Stimulated activated CD4-positive, alpha-beta T cell treated with anti-CD3 and anti-CD28 coated beads, Interleukin-1b, Interleukin-23, amount 100 ng/mL, for 48 hours (primary cell): ENCODE measurements around the gene MAP4K1.
"Not testable (repeated sequence)": the region's sequence is repeated elsewhere in the genome, so short reads cannot be mapped to it uniquely, and the experiment has no call there.

Experiments used
- DNase-seq: peaks from one replicate; pipeline ENCODE4 v3.0.0-alpha.2; 2020

Gene MAP4K1

GRCh38 chr19:38564981-38565690 is 52.6 kb downstream of the MAP4K1 start:
- no peak for DNase-seq

DNA sequence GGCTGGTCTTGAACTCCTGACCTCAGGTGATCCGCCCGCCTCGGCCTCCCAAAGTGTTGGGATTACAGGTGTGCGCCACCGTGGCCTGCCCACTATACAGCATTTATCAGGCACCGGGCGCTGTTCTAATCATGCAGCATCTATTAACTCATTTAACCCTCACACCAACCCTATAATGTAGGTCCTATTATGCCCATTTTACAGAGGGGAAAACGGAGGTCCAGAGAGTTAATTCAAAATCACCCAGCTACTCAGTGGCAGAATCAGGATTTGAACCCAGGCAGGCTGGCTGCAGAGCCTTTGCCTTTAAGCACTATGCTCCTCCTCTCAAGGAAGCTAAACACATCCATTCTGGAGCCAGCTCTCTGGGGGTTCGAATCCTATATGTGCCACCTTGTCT is 54.3 kb downstream of the MAP4K1 start:
- DNase-seq: no peak

GRCh38 chr19:38562096-38562495 is 55.7 kb downstream of the MAP4K1 start:
- DNase-seq: no peak

GRCh38 chr19:38561658-38562057 is 56.1 kb downstream of the MAP4K1 start:
- DNase-seq: no peak

GRCh38 chr19:38561053-38561606 is 56.6 kb downstream of the MAP4K1 start:
- DNase-seq: no peak

DNA sequence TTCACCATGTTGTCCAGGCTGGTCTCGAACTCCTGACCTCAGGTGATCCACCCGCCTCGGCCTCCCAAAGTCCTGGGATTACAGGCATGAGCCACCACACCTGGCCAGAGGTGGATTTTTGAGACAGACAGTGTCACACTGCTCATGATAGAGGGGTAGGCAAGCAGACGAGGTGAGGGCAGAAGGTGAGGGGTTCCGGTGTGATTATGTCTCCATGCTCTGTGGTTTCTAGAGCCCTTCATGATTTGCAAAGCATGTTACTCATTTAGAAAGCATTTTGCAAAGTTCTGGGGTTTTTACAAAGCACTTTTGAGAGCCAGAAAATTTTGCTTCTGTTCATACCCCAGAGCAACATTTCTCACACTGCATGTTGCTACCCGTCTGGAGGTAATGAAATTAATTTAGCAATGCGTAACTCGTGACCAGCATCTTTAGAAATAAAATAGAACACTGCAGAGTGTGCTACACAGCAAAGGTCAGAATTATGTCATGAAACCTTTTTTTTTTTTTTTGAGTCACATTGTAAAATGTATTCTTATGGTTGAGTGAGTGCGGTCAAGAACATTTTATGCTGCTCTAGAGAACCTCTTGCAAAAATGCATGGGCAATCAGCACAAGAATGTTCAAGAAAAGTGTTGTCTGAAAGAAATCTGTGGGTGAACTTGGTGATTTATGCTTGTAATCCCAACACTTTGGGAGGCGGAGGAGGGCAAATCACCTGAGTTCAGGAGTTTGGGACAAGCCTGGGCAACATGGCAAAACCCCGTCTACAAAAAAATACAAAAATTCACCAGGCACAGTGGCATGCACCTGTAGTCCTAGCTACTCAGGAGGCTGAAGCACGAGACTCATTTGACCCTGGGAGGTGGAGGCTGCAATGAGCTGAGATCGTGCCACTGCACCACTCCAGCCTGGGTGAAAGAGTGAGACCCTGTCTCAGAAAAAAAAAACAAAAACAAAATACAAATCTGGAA is 58.0 kb downstream of the MAP4K1 start:
- peak; percentile 44 for DNase-seq

GRCh38 chr19:38558933-38559332 is 58.8 kb downstream of the MAP4K1 start:
- not testable (repeated sequence) for DNase-seq

DNA sequence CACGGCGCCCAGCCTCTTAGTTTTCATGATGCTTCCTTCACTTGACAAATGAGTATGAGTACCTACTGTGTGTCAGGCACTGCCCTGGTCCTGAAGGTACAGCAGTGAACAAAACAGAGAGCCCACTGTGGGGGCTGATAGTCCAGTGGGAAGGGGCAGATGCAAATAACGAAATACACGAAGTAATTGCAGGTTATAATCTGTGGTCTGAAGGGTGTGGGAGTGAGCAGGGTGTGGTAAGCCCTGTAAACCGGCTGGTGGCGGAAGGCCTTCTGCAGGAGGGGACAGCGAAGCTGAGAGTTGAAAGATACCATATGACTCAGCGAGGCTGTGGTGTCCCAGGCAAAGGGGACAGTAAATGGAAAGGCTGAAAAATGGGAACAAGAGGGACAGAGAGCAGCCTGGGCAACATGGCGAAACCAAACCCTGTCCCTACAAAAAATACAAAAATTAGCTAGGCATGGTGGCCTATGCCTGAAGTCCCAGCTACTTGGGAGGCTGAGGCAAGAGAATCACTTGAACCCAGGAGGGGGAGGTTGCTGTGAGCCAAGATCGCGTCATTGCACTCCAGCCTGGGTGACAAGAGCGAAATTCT is 60.5 kb downstream of the MAP4K1 start:
- DNase-seq: no peak

GRCh38 chr19:38556521-38557174 is 61.1 kb downstream of the MAP4K1 start:
- no peak for DNase-seq

DNA sequence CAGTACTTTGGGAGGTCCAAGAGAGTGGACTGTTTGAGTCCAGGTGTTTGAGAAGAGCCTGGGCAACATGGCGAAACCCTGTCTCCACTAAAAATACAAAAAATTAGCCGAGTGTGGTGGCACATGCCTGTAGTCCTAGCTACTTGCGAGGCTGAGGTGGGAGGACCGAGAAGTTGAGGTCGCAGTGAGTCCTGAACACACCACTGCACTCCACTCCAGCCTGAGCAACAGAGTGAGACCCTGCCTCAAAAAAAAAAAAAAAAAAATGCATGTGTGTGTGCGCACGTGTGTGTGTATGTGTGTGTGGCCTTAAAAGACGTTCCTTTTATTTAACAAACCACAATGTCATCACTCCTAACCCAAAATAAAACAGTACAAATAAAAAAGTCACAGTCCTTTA is 62.6 kb downstream of the MAP4K1 start:
- DNase-seq: no peak

DNA sequence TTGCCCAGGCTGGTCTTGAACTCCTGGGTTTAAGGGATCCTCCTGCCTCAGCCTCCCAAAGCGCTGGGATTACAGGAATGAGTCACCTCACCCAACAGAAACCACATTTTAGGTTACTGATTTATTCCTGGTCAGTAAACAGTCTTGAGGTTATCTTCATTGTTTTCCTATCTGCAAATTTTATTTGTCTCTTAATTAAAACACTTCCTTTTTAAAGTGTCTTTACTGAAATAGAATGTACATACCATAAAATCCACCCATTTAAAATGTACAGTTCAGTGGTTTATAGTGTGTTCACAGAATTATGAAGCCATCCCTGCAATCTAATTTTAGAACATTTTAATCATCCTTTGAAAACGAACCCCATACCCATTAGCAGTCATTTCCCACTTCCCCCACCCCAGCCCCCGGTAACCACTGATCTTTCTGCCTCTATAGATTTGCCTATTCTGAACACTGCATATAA is 63.0 kb downstream of the MAP4K1 start:
- DNase-seq: no peak

GRCh38 chr19:38553239-38553638 is 64.5 kb downstream of the MAP4K1 start:
- not testable (repeated sequence) for DNase-seq

DNA sequence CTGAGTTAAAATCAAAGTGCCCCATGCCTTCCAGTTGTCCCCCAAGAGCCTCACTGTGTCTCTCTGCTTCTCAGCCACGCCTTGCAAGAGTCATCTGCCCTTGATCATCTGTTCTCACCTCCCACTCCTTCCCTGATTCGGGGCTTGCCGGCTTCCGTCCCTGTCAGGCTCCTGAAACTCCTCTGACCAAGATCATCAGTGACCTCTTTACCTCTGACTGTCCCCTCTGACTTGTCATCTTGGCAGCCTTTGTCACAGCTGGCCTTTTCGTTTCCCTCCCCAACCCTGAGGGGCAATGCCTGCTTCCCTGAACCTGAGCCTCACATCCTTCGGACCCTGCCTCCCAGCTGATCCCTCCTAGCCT is 66.3 kb downstream of the MAP4K1 start:
- peak; percentile 78 for DNase-seq

GRCh38 chr19:38550376-38550775 is 67.4 kb downstream of the MAP4K1 start:
- no peak for DNase-seq

- DNase-seq: no peak
Observed at GRCh38 chr19:38549942-38550341, 67.8 kb downstream of the MAP4K1 start.

- DNase-seq: no peak
Observed at GRCh38 chr19:38549061-38549460, 68.7 kb downstream of the MAP4K1 start.

DNA sequence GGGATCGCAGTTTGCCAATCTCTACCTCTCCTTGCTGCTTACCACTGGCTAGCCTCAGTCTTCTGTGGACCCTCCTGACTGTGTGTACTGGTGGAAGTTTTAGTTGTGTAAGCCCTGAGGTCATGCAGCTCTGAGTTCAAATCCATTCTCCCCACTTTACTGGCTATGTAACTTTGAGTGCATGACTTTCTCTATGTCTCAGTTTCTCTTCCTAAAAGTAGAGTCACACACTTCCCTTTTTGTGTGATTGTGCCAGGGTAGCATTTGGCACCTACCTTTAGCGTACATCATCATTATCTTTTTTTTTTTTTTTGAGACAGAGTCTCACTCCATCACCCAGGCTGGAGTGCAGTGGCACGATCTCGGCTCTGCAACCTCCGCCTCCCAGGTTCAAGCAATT is 70.3 kb downstream of the MAP4K1 start:
- DNase-seq: no peak

GRCh38 chr19:38545596-38545995 is 72.2 kb downstream of the MAP4K1 start:
- DNase-seq: no peak

- DNase-seq: no peak
Observed at GRCh38 chr19:38544569-38545315, 73.0 kb downstream of the MAP4K1 start.

DNA sequence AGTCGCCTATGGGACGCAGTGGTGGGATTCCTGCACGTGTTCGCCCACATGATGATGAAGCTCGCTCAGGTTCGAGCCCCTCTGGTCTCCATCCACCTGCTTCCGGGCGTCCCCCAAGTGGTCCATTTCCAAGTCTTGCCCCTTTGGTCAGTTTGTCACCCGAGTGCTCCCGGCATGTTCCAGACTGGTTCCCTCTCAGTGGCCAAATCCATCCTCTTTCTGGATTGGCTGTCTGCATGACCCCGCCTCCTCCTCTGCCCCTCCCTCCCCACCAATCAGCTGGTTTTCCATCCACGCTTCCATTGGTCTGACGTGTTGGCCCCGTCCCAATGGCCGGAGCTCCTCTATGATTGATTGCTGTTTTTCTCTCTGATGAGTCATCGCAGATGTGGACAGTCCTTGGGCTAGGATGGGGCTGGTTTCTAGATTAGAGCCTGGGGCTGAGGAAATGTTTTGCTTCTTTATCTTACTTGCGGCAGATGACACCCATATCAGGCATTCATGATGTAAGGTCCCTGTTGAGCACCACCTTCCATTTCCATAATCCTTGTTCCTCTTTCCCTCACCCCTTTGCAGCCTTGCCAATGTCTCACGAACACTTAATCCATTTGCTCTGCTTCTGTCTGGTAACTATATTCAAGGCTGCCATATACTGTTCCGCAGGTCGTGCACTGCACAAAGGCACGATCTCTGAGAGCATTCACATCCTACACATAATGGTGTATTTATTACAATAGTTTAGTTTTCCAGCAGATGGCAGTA is 73.8 kb downstream of the MAP4K1 start:
- DNase-seq: peak; percentile 55

GRCh38 chr19:38543286-38543806 is 74.4 kb downstream of the MAP4K1 start:
- no peak for DNase-seq
